ENCODE results near the gene HFM1.
"Not testable (repeated sequence)": the region's sequence is repeated elsewhere in the genome, so short reads cannot be mapped to it uniquely, and the experiment has no call there.

HFM1 gene

GRCh38 chr1:91372230-91372629 is 32.4 kb downstream of the HFM1 start:
- DNase-seq: not testable (repeated sequence)

- no peak for DNase-seq
Observed at GRCh38 chr1:91349524-91349923, 55.1 kb downstream of the HFM1 start.

GRCh38 chr1:91346824-91347223 is 57.8 kb downstream of the HFM1 start:
- DNase-seq: no peak

GRCh38 chr1:91345395-91346005 is 59.1 kb downstream of the HFM1 start:
- no peak for DNase-seq

- no peak for DNase-seq
Observed at GRCh38 chr1:91338501-91338900, 66.1 kb downstream of the HFM1 start.

- peak; percentile 55 for DNase-seq
Observed at GRCh38 chr1:91335603-91336002, 69.0 kb downstream of the HFM1 start.

- no peak for DNase-seq
Observed at GRCh38 chr1:91334856-91335255, 69.8 kb downstream of the HFM1 start.

- no peak for DNase-seq
Observed at GRCh38 chr1:91325456-91325855, 79.2 kb downstream of the HFM1 start.

- no peak for DNase-seq
Observed at GRCh38 chr1:91314643-91315042, 90.0 kb downstream of the HFM1 start.

- no peak for DNase-seq
Observed at GRCh38 chr1:91311672-91312071, 93.0 kb downstream of the HFM1 start.

- no peak for DNase-seq
Observed at GRCh38 chr1:91308544-91308943, 96.1 kb downstream of the HFM1 start.

- no peak for DNase-seq
Observed at GRCh38 chr1:91307784-91308409, 96.7 kb downstream of the HFM1 start.

- DNase-seq: no peak
Observed at GRCh38 chr1:91303165-91303564, 101.5 kb downstream of the HFM1 start.

GRCh38 chr1:91288843-91289553 is 115.6 kb downstream of the HFM1 start:
- not testable (repeated sequence) for DNase-seq

GRCh38 chr1:91286962-91287317 is 117.7 kb downstream of the HFM1 start:
- DNase-seq: peak; percentile 48

GRCh38 chr1:91286259-91286961 is 118.2 kb downstream of the HFM1 start:
- DNase-seq: peak; percentile 54

GRCh38 chr1:91283421-91283726 is 121.3 kb downstream of the HFM1 start:
- peak; percentile 33 for DNase-seq

GRCh38 chr1:91282695-91283420 is 121.8 kb downstream of the HFM1 start:
- peak; percentile 91 for DNase-seq

GRCh38 chr1:91281782-91282181 is 122.9 kb downstream of the HFM1 start:
- no peak for DNase-seq

- DNase-seq: peak; percentile 77
Observed at GRCh38 chr1:91278754-91279153, 125.9 kb downstream of the HFM1 start.

- peak; percentile 64 for DNase-seq
Observed at GRCh38 chr1:91273875-91274274, 130.8 kb downstream of the HFM1 start.

- DNase-seq: no peak
Observed at GRCh38 chr1:91261655-91262054, 143.0 kb downstream of the HFM1 start.

- no peak for DNase-seq
Observed at GRCh38 chr1:91245435-91245834, 159.2 kb downstream of the HFM1 start.

Data from DMS53 (cell line).